ENCODE measurements around the gene EXOG.

EXOG gene

GRCh38 chr3:38500688-38501417, 4.7 kb downstream of the EXOG start:
- H3K79me2 ChIP-seq (ENCODE audit: control insufficient read depth, low read length), result peaks cover 23% of the 10 kb centered on the region
- no peak overlapping the region for H3K4me3 ChIP-seq (ENCODE audit: low read length)
- H3K27me3 ChIP-seq (ENCODE audit: control insufficient read depth, low read length), result no peaks in the 10 kb centered on the region
- peaks cover 12% of the 10 kb centered on the region for H3K4me1 ChIP-seq (ENCODE audit: control insufficient read depth, low read length)
- no peaks in the 10 kb centered on the region for H3K9me2 ChIP-seq (replicated peaks; ENCODE audit: control insufficient read depth, low read length)
- no peak overlapping the region for H3K27ac ChIP-seq (ENCODE audit: low read depth, low read length)
- no peaks in the 10 kb centered on the region for H3F3A ChIP-seq (ENCODE audit: control insufficient read depth, insufficient read depth)
- H3K36me3 ChIP-seq (ENCODE audit: control insufficient read depth, low read length), result peaks cover 67% of the 10 kb centered on the region
- no peaks in the 10 kb centered on the region for H3K9me3 ChIP-seq (ENCODE audit: control insufficient read depth, insufficient read depth, low read length)
- TF ChIP-seq EZH2phosphoT487 (IDR thresholded peaks at IDR 0.05; ENCODE audit: borderline replicate concordance, low read length) (no peak), CTCF (IDR thresholded peaks at IDR 0.05; ENCODE audit: low read depth, low read length, poor library complexity, severe bottlenecking) (no peak)
- H3K4me2 ChIP-seq (ENCODE audit: low read length), result no peak overlapping the region
- H4K20me1 ChIP-seq (ENCODE audit: control insufficient read depth, insufficient read depth, low read depth, low read length), result no peaks in the 10 kb centered on the region

GRCh38 chr3:38507120-38507519, 11.0 kb downstream of the EXOG start:
- H3K4me1 ChIP-seq (ENCODE audit: control insufficient read depth, low read length), result no peaks in the 10 kb centered on the region
- TF ChIP-seq CTCF (IDR thresholded peaks at IDR 0.05; ENCODE audit: low read depth, low read length, poor library complexity, severe bottlenecking) (no peak), EZH2phosphoT487 (IDR thresholded peaks at IDR 0.05; ENCODE audit: borderline replicate concordance, low read length) (no peak)
- no peaks in the 10 kb centered on the region for H3K9me2 ChIP-seq (replicated peaks; ENCODE audit: control insufficient read depth, low read length)
- no peaks in the 10 kb centered on the region for H3K79me2 ChIP-seq (ENCODE audit: control insufficient read depth, low read length)
- no peaks in the 10 kb centered on the region for H3F3A ChIP-seq (ENCODE audit: control insufficient read depth, insufficient read depth)
- H3K4me2 ChIP-seq (ENCODE audit: low read length), result no peak overlapping the region
- no peak overlapping the region for H3K4me3 ChIP-seq (ENCODE audit: low read length)
- no peaks in the 10 kb centered on the region for H4K20me1 ChIP-seq (ENCODE audit: control insufficient read depth, insufficient read depth, low read depth, low read length)
- no peaks in the 10 kb centered on the region for H3K27me3 ChIP-seq (ENCODE audit: control insufficient read depth, low read length)
- no peaks in the 10 kb centered on the region for H3K9me3 ChIP-seq (ENCODE audit: control insufficient read depth, insufficient read depth, low read length)
- no peak overlapping the region for H3K27ac ChIP-seq (ENCODE audit: low read depth, low read length)
- H3K36me3 ChIP-seq (ENCODE audit: control insufficient read depth, low read length), result peaks cover 60% of the 10 kb centered on the region

GRCh38 chr3:38509732-38510131, 13.6 kb downstream of the EXOG start:
- Histone ChIP-seq H3K36me3 (ENCODE audit: control insufficient read depth, low read length) (peaks cover 48% of the 10 kb centered on the region), H3K4me1 (ENCODE audit: control insufficient read depth, low read length) (no peaks in the 10 kb centered on the region), H4K20me1 (ENCODE audit: control insufficient read depth, insufficient read depth, low read depth, low read length) (no peaks in the 10 kb centered on the region), H3K4me3 (ENCODE audit: low read length) (no peak overlapping the region), H3K79me2 (ENCODE audit: control insufficient read depth, low read length) (no peaks in the 10 kb centered on the region), H3K27me3 (ENCODE audit: control insufficient read depth, low read length) (no peaks in the 10 kb centered on the region), H3K9me3 (ENCODE audit: control insufficient read depth, insufficient read depth, low read length) (no peaks in the 10 kb centered on the region), H3K9me2 (replicated peaks; ENCODE audit: control insufficient read depth, low read length) (no peaks in the 10 kb centered on the region), H3K27ac (ENCODE audit: low read depth, low read length) (no peak overlapping the region), H3K4me2 (ENCODE audit: low read length) (no peak overlapping the region), H3F3A (ENCODE audit: control insufficient read depth, insufficient read depth) (no peaks in the 10 kb centered on the region)
- no peak for TF ChIP-seq EZH2phosphoT487 (IDR thresholded peaks at IDR 0.05; ENCODE audit: borderline replicate concordance, low read length)
- no peak for TF ChIP-seq CTCF (IDR thresholded peaks at IDR 0.05; ENCODE audit: low read depth, low read length, poor library complexity, severe bottlenecking)

Measured in DOHH2 (cell line).